Measurements from ENCODE around the gene OR1J4. TPM values are rescaled to one million over a fixed set of nuclear protein-coding genes. Genes with fewer than 3 reads are reported as not detected.
"Not testable (repeated sequence)": the region's sequence is repeated elsewhere in the genome, so short reads cannot be mapped to it uniquely, and the experiment has no call there.

OR1J4 gene, protein sequence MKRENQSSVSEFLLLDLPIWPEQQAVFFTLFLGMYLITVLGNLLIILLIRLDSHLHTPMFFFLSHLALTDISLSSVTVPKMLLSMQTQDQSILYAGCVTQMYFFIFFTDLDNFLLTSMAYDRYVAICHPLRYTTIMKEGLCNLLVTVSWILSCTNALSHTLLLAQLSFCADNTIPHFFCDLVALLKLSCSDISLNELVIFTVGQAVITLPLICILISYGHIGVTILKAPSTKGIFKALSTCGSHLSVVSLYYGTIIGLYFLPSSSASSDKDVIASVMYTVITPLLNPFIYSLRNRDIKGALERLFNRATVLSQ
- polyA plus RNA-seq (ENCODE audit: insufficient read length) = not detected

DNA sequence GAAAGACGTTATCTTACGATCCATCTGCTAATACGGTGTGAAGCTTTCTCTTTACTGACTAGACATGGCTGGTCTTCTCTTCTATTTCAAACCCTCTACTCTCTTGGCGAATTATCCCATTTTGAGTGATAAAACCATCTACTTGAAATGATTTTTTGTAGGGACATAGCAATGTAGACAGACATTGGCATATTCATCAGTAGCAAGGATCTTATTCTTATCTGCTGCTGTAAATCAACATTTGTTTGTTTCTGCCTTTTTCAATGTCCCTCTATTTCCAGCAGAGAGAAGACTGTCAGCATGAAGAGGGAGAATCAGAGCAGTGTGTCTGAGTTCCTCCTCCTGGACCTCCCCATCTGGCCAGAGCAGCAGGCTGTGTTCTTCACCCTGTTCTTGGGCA lies at the start of gene OR1J4:
TSS of gene OR1J4 (plus strand) at position 301 of the 400 bp plus-strand sequence. CDS start at position 301, 0 bp downstream.
- no peak for DNase-seq

DNA sequence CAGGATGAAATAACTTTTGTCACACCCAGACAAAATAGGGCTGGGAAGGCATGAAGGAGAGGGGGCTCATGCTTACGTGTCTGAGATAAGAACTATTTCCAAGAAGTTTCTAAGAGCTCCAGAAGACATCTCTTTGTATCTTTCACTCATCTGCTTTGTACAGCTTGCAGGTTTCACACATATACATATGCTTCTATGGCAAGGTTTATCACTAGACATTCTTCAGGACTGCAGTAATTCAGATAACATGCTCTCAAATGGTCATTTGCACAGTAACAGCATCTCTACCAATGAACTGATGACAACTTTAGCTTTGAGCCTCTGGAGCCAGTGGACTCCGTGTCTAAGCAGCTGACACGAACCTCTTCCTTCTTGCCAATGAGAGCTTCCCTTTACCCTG lies 44.4 kb upstream of the OR1J4 start:
- no peak for DNase-seq

DNA sequence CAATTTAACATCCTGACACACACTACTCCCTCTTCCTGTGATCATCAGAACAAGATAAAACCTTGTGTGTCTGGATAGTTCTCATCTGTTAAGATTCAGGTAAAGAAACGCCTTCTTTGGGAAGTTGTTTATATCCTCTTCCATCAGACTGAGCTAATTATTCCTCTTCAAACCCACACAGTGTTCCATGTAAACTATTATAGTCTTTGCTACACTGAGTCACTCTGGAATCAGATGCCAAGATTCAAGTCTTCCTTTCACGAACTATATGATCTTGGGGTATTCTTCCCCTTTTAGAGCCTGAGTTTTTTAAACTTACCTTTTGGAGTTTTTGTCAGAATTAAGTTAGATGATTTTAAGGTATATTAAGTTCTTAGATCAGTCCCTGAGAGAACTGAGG lies 43.2 kb upstream of the OR1J4 start:
- DNase-seq = no peak

DNA sequence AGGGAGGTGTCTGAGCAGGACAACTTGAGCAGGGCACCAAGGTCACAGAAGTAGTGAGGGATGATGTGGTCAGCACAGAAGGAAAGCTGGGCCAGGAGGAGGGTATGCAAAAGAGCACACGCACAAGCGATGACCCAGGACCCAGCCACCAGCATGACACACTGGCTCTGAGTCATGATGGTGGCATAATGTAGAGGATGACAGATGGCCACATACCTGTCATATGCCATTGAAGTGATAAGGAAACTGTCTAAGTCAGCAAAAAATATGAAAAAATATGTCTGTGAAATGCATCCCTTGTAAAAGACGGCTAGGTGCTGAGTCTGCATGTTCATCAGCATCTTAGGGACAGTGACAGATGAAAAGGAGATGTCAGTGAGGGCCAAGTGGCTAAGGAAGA lies 41.6 kb upstream of the OR1J4 start:
- no peak for DNase-seq

DNA sequence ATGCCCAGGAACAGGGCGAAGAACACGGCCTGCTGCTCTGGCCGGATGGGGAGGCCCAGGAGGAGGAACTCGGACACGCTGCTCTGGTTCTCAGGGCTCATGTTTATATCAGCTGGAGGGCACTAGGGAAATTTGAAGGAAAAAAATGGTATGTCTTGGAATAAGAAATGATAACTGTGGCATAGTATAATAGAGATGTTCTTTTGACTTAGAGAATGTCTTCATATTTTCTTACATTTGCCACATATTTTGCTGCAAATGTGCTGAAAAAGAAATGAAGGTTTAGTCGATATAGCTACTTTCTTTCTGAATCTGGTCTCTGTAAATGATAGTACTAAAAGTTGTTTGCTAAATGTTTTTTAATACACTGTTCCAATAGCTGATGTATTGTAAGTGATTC lies 41.1 kb upstream of the OR1J4 start, which contains the start of gene OR1J1:
TSS of gene OR1J1 (minus strand) at position 101 of the 400 bp plus-strand sequence. CDS start at position 101, 0 bp downstream.
- DNase-seq = no peak

DNA sequence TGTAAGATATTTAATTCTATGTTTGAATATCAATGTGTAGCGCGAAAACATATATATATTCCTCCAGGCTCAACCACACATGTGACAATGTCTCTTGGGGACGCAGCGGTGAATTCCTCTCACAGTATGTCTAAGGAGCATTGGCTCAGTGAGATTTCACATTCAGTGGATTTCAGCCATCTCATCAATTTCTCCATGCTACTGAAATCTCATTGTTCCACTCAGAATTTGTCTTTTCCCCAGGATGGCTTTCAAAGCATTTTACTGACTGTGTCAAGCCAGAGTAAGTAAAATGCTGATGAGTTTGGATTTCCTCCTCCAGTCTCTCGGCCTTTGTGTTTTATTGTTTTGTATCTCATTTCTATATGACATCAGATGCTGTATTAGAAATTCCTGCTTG lies 39.9 kb upstream of the OR1J4 start:
- no peak for DNase-seq

DNA sequence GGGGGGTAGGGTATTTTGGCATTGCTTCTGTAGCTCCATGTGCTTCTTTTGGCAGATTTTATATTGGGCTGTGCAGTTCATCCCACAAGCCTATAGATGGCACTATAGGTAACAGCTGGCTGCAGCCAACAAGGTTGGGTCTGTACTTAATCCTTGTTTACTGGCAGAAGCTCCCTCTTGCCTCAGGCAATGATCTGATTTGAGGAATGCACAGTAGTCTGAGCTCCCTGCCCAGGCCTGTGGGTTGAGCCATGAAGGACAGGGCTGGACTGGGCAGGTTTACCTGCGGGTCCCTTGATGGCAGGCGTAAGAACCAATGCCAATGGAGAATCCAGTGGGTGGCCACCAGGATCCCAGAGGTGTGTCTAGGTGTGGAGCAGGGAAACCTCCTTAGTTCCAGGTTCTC lies 20.1 kb upstream of the OR1J4 start:
- peak; percentile 0 for DNase-seq

DNA sequence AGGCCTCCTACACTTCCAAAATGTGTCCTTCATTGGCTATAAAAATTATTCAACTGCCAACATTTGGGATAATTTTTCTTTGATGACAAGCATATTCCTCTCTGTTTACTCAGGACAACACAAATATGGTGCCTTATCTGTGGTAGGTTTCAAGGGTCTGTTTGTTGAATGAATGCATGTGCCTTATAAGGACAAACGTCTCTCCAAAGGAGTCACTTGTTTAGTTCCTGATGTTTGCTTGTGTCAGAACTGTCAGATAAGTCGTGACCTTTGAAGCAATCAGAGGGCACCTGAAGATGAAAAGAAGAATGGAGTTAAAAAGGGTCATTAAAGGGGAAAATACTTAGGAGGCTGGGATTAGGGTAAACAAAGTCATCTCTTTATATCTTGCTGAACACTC lies 12.0 kb upstream of the OR1J4 start:
- DNase-seq = no peak

DNA sequence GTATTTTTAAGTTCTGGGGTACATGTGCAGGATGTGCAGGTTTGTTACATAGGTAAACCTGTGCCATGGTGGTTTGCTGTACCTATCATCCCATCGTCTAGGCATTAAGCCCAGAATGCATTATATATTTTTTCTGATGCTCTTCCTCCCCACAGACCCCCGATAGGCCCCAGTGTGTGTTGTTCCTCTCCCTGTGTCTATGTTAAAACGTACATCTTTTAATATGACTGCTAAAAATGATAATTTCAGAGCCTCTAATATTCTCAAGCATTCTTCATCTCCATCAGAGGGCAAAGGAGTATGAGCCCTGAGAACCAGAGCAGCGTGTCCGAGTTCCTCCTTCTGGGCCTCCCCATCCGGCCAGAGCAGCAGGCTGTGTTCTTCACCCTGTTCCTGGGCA lies 8.4 kb upstream of the OR1J4 start, which contains the start of gene OR1J2:
TSS of gene OR1J2 (plus strand) at position 301 of the 400 bp plus-strand sequence. CDS start at position 301, 0 bp downstream.
- DNase-seq = no peak

DNA sequence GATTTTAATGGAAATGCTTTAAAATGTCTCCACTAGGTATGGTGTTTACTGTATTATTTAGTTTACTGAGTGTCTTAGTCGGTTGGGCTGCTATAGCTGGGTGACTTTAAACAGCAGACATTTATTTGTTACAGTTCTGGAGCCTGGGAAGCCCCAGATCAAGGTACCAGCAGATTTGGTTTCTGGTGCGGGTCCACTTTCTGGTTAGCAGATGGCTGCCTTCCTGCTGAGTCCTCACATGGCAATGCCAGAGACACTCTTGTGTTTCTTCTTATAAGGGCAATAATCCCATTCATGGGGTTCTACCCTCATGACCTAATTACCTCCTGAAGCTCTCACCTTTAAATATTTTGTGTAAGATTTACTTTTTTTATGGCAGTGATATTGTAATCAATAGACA lies 715 bp upstream of the OR1J4 start:
- no peak for DNase-seq

DNA sequence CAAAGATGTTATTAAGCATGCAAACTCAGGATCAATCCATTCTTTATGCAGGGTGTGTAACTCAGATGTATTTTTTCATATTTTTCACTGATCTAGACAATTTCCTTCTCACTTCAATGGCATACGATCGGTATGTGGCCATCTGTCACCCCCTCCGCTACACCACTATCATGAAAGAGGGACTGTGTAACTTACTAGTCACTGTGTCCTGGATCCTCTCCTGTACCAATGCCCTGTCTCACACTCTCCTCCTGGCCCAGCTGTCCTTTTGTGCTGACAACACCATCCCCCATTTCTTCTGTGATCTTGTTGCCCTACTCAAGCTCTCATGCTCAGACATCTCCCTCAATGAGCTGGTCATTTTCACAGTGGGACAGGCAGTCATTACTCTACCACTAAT lies 435 bp downstream of the OR1J4 start:
- no peak for DNase-seq

DNA sequence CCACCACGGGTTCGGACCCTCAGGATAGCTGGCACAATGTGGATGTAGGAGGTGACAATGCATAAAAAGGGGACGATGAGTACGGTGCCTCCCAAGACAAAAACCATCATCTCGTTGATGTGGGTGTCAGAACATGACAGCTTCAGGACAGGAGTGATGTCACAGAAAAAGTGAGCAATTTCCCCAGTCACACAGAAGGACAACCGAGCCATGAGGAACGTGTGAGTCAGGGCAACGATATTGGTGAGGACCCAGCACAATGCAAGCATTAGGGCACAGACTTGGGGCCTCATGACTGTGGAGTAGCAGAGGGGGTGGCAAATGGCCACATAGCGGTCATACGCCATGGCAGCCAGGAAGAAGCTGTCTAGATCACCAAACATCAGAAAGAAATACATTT lies 7.7 kb downstream of the OR1J4 start:
- no peak for DNase-seq

DNA sequence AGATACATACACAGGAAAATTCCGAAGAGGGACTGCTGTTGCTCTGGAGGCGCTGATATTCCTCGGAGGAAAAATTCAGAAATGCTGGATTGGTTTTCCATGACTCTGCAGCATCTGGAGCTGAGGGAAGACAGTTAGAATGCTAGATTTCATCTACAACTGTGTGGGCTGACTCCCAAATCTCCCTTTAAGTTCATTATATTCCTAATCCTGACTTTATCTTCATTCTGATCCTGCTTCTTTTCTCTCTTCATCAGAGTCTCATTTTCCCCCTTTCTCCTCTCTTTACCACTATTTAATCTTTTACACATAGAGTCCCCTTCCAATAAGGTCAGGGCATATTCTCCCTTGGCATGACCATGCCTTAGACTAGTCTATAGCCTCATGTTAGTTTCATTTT lies 8.3 kb downstream of the OR1J4 start, which contains the start of gene OR1N1:
TSS of gene OR1N1 (minus strand) at position 101 of the 400 bp plus-strand sequence. CDS start at position 101, 0 bp downstream.
- DNase-seq = no peak

DNA sequence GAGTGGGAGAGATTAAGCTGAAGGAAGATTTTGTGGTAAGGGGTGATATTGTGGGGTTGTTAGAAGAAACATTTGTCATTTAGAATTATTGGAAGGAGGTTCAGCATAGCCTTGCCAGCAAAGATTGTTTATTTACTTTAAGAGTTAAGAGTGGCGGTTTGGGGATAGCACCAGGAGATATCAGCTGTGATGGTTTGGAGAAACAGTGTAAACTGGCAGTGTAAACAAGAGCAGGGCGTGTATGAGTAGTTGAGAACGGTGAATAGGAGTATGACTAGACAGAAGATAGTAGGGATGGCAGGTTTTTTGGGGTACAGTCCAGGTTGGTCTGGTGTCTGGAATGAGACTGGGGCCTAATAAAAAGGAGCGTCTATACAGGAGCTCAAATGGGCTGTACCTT lies 12.2 kb downstream of the OR1J4 start:
- DNase-seq = not testable (repeated sequence)

DNA sequence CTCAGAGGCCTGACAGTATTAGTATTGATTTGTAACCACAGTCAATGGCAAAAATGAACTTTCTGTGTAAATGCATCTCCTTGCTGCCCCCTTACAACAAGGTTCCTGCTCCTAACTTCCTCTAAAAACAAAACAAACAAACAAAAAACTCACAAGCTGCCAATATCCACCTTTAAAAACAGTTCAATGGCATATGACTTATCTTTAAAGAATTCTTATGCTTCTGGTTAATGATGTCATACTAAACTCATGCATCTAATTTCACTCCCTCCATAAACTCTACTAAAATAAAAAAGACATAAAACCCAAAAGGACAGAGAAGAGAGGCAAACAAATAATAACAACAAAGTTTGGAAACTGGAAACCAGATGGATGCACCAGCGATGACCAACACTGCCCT lies 17.2 kb downstream of the OR1J4 start:
- DNase-seq = no peak

DNA sequence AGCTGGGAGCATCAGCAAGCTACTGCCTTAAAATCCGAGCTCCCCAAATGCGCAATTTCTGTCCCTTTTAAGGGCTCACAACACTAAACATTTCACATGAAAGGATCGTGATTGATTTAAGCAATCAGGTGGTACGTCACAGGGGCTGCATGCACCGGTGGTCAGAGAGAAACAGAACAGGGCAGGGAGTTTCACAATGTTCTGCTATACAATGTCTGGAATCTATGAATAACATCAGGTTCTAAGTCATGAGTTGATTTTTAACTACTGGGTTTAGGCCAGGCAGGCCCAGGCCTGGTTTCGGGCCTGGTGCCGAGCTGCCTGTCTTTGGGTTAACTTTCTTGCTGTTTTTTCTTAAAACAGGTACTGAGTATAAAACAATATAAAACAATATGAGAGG lies 18.1 kb downstream of the OR1J4 start:
- not testable (repeated sequence) for DNase-seq

DNA sequence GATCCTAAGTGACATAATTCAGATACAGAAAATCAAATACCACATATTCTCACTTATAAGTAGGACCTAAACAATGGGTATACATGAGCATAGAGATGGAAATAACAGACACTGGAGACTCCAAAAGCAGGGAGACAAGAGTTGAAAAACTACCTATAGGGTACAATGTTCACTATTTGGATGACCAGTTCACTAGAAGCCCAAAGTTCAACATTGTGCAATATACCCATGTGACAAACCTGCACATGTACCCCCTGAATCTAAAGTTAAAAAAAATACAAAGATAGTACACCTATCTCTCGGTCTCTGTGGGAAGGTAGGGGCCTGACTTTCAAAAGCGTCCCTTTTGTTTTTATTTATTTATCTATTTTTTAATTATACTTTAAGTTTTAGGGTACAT lies 19.8 kb downstream of the OR1J4 start:
- no peak for DNase-seq

DNA sequence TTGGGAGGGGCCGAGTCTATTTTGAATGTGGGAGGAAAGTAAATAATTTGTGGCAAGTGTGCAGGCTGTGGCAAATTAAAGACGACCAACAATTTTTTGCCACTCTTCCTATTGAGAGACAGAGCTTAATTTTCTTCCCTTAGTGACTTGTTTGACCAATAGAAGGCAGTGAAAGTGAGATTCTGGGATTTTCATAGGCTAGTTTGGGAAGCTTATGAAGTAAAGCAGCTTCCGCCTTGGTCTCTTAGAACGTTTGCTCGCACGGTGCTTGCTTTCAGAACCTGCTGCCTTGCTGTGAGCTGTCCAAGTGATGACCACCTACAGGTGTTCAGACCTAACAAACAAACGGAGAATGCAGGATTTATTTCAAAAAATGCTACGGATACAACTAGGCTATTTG lies 27.3 kb downstream of the OR1J4 start:
- no peak for DNase-seq

DNA sequence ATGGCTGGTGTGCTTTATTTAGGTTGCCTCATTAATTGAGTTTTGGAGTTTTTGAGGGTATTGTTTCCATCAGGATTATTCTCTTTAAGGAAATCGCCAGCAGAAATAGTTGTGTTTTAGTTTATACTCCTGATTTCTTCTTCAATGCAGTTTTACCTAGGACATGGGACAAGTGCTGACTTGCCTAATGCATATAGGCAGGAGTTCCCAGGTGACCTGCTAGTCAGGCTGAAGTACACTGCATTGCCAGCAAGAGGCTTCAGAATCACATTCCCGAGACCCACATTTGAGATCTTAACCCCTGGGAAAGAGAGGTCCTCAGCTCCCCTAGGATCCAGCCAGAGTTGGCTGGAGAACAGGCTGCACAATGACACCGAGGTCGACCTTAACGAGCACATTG lies 32.4 kb downstream of the OR1J4 start:
- DNase-seq = no peak

DNA sequence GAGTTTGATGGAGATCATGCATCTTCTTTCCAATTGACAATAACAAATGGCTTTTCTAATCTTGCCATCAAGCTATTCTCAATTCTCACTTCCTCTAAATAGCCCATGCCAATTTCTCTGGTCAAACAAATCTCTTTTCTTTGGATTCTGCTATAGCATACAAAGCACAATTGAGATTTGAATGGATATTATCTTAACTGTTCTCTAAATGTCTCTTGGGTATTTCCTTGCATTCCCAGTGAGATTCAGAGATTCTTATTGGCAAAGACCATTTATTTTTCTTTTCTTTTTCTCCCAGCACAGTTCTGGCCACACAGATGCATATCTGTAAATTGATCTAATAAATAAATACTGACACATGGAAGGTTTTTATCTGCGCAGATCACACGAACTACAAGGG lies 33.9 kb downstream of the OR1J4 start, which contains the start of gene OR1N2:
TSS of gene OR1N2 (plus strand) at position 301 of the 400 bp plus-strand sequence. CDS start 100 bp downstream, outside the sequence.
- DNase-seq = no peak

DNA sequence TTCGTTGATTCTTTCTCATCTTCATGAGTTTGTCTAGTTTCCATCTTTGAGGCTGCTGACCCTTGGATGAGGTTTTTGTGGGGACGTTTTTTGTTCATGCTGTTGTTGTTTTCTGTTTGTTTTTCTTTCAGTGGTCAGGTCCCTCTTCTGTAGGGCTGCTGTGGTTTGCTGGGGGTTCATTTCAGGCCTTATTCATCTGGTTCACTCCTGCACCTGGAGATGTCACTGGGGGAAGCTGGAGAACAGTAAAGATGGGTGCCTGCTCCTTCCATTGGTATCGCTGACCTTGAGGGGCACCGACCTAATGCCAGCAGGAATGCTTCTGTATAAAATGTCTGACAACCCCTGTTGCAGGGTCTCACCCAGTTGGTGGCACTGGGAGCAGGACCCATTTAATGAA lies 42.5 kb downstream of the OR1J4 start:
- no peak for DNase-seq

DNA sequence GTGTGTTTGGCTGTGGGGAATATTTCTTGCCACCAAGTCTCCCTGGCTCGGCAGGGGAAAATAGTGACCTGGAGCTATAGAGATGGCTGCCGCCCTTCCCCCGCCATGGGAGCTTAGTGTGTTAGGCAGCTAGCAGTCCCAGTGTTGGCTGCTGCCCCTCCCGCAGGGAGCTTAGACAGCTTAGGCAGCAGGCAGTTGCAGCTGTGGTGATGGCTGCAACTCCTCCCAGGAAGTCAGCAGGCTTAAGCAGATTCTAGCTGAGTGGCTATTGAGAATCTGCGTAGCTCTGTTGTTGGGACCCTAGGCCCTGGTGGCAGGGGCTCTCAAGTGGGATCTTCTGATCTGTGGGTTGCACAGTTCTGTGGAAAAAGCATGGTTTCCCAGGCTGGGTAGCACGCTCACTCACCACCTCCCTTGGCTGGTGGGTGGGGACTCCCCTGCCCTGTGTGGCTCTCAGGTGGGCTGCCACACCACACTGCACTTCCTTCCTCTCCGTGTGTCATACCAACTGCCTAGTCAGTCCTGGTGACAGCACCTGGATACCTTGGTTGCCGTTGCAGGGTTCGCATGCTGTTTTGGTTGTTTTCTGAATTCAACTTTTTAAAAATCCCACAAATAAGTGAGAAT lies 43.3 kb downstream of the OR1J4 start:
- DNase-seq = no peak

DNA sequence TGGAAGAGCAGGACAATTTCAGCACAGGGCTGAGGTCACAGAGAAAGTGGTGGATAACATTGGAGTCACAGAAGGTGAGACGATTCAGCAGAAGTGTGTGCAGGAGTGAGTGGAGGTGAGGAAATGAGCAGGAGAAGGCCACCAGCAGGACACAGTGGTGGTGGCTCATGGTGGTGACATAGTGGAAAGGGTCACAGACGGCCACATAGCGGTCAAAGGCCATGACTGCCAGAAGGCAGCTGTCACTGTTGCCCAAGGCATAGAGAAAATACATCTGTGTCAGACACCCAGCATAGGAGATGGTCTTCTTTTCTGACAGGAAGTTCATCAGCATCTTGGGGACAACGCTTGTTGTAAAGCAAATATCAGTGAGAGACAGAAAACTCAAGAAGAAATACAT lies 49.0 kb downstream of the OR1J4 start:
- DNase-seq = no peak
